Measurements from ENCODE around the gene CFL1.

CFL1 gene

GRCh38 chr11:65900125-65900898, 42.3 kb upstream of the CFL1 start, which contains the start of gene FOSL1:
Gene FOSL1, minus strand, starts transcription at chr11:65900388. Its CDS starts 49 bp downstream, at chr11:65900339.
- Histone ChIP-seq H3K27me3 (ENCODE audit: insufficient read depth, poor library complexity, severe bottlenecking) (no peaks in the 10 kb centered on the region), H3K4me1 (ENCODE audit: insufficient read depth, poor library complexity, severe bottlenecking) (peaks cover 48% of the 10 kb centered on the region), H3K4me3 (ENCODE audit: severe bottlenecking) (peak within 1 kb of the TSS; percentile 77), H3K9me3 (ENCODE audit: severe bottlenecking) (no peaks in the 10 kb centered on the region), H3K36me3 (ENCODE audit: low read depth) (peaks cover 36% of the 10 kb centered on the region), H3K27ac (ENCODE audit: poor library complexity, severe bottlenecking) (peak within 1 kb of the TSS; percentile 96)
- DNase-seq (ENCODE audit: low spot score) (peak; percentile 99), ATAC-seq (ENCODE audit: low read depth) (peak; percentile 83)
- TF ChIP-seq CTCF (IDR thresholded peaks at IDR 0.05; ENCODE audit: poor library complexity, severe bottlenecking), result no peak

- DNase-seq (ENCODE audit: low spot score), result peak; percentile 87
- peaks cover 48% of the 10 kb centered on the region for H3K4me1 ChIP-seq (ENCODE audit: insufficient read depth, poor library complexity, severe bottlenecking)
- ATAC-seq (ENCODE audit: low read depth), result peak; percentile 48
- H3K27ac ChIP-seq (ENCODE audit: poor library complexity, severe bottlenecking), result peak overlapping the region; percentile 96
- H3K36me3 ChIP-seq (ENCODE audit: low read depth), result peaks cover 43% of the 10 kb centered on the region
- TF ChIP-seq CTCF (IDR thresholded peaks at IDR 0.05; ENCODE audit: poor library complexity, severe bottlenecking), result peak; percentile 20
- no peaks in the 10 kb centered on the region for H3K27me3 ChIP-seq (ENCODE audit: insufficient read depth, poor library complexity, severe bottlenecking)
- H3K4me3 ChIP-seq (ENCODE audit: severe bottlenecking), result peak overlapping the region; percentile 77
- no peaks in the 10 kb centered on the region for H3K9me3 ChIP-seq (ENCODE audit: severe bottlenecking)
These were observed 41.6 kb upstream of the CFL1 start for GRCh38 chr11:65899356-65900124.

DNA sequence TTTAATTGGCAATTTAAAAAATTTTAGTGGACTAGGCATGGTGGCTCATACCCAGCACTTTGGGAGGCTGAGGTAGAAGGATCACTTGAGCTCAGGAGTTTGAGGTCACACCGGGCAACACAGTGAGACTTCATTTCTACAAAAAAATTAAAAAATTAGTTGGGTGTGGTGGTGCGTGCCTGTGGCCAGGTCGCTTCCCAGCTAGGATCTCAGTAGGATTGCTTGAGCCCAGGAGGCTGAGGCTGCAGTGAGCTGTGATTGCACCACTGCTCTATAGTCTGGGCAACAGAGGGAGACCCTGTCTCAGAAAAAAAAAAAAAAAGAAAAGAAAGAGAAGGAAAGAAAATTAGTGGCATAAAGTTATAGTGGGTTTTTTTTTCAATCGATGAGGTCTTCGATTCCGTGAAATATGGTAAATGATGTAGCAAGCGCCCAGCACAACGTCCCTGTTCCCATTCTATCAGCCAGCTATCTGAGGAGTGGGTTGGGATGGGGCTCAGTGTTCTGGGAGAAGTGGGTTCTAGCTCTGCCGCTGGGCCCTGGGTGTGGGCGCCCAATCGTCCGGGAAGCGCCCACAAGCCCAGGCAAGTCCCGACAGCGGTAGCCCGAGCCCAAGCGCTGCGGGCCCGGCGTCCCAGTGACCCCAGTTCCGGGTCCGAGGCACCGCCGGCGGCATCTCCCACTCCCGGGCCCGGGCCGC, 40.8 kb upstream of the CFL1 start:
- H3K4me1 ChIP-seq (ENCODE audit: insufficient read depth, poor library complexity, severe bottlenecking), result peaks cover 47% of the 10 kb centered on the region
- H3K27me3 ChIP-seq (ENCODE audit: insufficient read depth, poor library complexity, severe bottlenecking), result no peaks in the 10 kb centered on the region
- H3K9me3 ChIP-seq (ENCODE audit: severe bottlenecking), result no peaks in the 10 kb centered on the region
- H3K36me3 ChIP-seq (ENCODE audit: low read depth), result peaks cover 50% of the 10 kb centered on the region
- peak overlapping the region; percentile 96 for H3K27ac ChIP-seq (ENCODE audit: poor library complexity, severe bottlenecking)
- TF ChIP-seq CTCF (IDR thresholded peaks at IDR 0.05; ENCODE audit: poor library complexity, severe bottlenecking), result no peak
- H3K4me3 ChIP-seq (ENCODE audit: severe bottlenecking), result peak overlapping the region; percentile 77
- ATAC-seq (ENCODE audit: low read depth) (no peak), DNase-seq (ENCODE audit: low spot score) (no peak)

DNA sequence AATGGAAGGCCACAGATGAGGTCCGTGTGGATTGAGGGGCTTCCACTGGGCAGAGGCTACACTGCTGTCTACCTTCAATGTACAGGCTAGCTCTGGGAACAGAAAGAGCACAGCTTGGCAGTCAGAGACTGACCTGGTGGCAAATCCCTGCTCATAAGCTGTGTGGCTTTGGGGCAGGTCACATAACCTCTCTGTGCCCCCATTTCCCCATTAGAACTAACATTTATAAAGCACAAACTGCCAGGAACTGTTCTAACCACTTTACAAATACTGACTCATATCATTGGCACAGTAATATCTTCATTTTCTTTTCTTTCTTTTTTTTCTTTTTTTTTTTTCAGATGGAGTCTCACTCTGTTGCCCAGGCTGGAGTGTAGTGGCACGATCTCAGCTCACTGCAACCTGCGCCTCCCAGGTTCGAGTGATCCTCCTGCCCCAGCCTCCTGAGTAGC, 39.1 kb upstream of the CFL1 start:
- ATAC-seq (ENCODE audit: low read depth), result no peak
- Histone ChIP-seq H3K4me3 (ENCODE audit: severe bottlenecking) (no peak overlapping the region), H3K36me3 (ENCODE audit: low read depth) (peaks cover 61% of the 10 kb centered on the region), H3K27ac (ENCODE audit: poor library complexity, severe bottlenecking) (peak overlapping the region; percentile 96), H3K27me3 (ENCODE audit: insufficient read depth, poor library complexity, severe bottlenecking) (no peaks in the 10 kb centered on the region), H3K9me3 (ENCODE audit: severe bottlenecking) (no peaks in the 10 kb centered on the region), H3K4me1 (ENCODE audit: insufficient read depth, poor library complexity, severe bottlenecking) (peaks cover 29% of the 10 kb centered on the region)
- no peak for DNase-seq (ENCODE audit: low spot score)
- TF ChIP-seq CTCF (IDR thresholded peaks at IDR 0.05; ENCODE audit: poor library complexity, severe bottlenecking), result no peak

Measured in RWPE2 (cell line).